ENCODE results near the gene CDC42BPG. TPM values are rescaled to one million over a fixed set of nuclear protein-coding genes. Genes with fewer than 3 reads are reported as not detected.

The CDC42BPG gene
- total and polyA plus RNA-seq, 10 of the 15 experiments (the other 5 are each of a cell fraction or from before 2014, with no cell fraction given), result 0.02 to 1.3 (median 0.09) TPM; not detected in 1

DNA sequence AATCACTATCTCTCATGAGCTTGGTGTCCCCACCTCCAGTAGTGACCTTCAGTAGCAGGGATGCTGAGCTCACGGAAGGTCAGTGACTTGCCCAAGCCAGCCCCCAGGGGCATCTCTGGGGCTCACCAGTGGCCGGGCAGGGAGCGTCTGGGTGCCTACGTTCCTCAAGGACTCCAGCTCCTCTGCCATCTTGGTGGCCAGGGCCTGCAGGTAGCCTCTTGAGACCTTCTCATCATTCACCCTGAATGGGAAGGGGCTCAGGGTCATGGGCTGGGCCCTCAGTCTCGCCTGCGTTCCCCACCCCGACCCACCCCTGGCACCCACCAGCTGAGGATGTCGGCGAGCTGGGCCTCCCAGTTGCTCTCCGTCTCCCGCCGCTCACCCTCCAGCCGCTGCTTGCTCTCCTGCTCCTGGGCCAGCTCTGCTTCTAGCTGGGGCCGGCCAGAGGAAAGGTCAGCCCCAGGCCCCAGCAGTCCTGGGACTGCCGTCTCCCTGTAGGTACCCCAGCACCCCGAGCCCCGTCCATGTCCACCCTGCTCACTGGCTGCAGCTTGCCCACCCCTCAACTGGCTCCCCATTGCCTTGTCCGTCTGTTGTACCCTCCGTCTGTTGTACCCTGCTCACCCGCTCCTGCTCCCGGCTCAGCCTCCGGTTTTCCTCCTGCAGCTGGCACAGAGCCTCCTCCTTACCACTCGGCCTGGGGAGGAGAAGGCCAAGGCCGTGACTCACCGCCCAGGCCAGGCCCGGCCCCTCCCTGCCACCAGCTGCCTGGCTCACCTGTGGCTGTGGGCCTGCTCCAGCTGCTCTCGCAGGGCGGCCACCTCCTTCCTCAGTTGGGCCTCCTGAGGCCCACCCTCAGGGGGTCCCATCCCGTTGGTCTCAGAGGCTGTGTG is 9.5 kb downstream of the CDC42BPG start:
- Histone ChIP-seq H3K4me2 (ENCODE audit: control insufficient read depth, insufficient read depth) (no peak overlapping the region), H3K4me1 (ENCODE audit: control insufficient read depth, insufficient read depth, low read length) (peaks cover 3% of the 10 kb centered on the region; the same call in 1 of the 2 replicates), H3K9me3 (replicated peaks; ENCODE audit: control insufficient read depth, insufficient read depth, low read length) (no peaks in the 10 kb centered on the region), H3K4me3 (no peak overlapping the region), H3K9ac (ENCODE audit: control insufficient read depth, insufficient read depth, low read length) (no peak overlapping the region), H2AFZ (ENCODE audit: control insufficient read depth, low read depth, low read length) (no peak overlapping the region), H3K27ac (ENCODE audit: control insufficient read depth, insufficient read depth) (no peak overlapping the region), H3K27me3 (replicated peaks in 1 of 2; ENCODE audit: control insufficient read depth in 2 of 2, insufficient read depth in 2 of 2, low read length in 1 of 2) (no peaks in the 10 kb centered on the region), H3K36me3 (ENCODE audit: control insufficient read depth in 2 of 2, insufficient read depth in 2 of 2, low read length in 1 of 2) (no peaks in the 10 kb centered on the region), H3K79me2 (ENCODE audit: control insufficient read depth, insufficient read depth, low read length) (no peaks in the 10 kb centered on the region), H4K20me1 (ENCODE audit: control insufficient read depth, insufficient read depth) (no peaks in the 10 kb centered on the region)
- FAIRE-seq, result no peak
- no peak for DNase-seq (ENCODE audit: low read depth, low spot score)
- CTCF ChIA-PET, result interaction anchor here (0.6 kb wide), 1 partner anchor 11 kb away, joined by 3 read pairs; no protein-coding TSS in a partner anchor
- intact Hi-C loops (cut with micrococcal nuclease; ENCODE audit: unreplicated experiment), result no loop called here
- TF ChIP-seq KAT2A (conservative IDR thresholded peaks at IDR 0.05; ENCODE audit: control insufficient read depth, low read depth, low read length) (no peak), MYC (IDR thresholded peaks at IDR 0.05; ENCODE audit: insufficient read depth, insufficient read length, insufficient replicate concordance, low read length, severe bottlenecking) (no peak), SMARCA5 (IDR thresholded peaks at IDR 0.05) (no peak), WRNIP1 (IDR thresholded peaks at IDR 0.05; ENCODE audit: borderline replicate concordance, low read depth, low read length) (no peak), HCFC1 (IDR thresholded peaks at IDR 0.05; ENCODE audit: low read length) (no peak), USF1 (IDR thresholded peaks at IDR 0.05; ENCODE audit: borderline replicate concordance, extremely low read length, insufficient read depth, low read depth, low read length) (no peak), IRF5 (IDR thresholded peaks at IDR 0.05; ENCODE audit: borderline replicate concordance) (no peak), SMAD1 (IDR thresholded peaks at IDR 0.05; ENCODE audit: low read depth, partially characterized antibody) (no peak), SIN3A (IDR thresholded peaks at IDR 0.05; ENCODE audit: low read depth, low read length) (no peak), NR2F1 (conservative IDR thresholded peaks at IDR 0.05) (no peak), ZNF207 (IDR thresholded peaks at IDR 0.05; ENCODE audit: borderline replicate concordance) (no peak), LARP7 (IDR thresholded peaks at IDR 0.05) (no peak)
- SMC1A ChIA-PET (ENCODE audit: uncharacterized antibody, unreplicated experiment), result no interaction called here
- POLR2A ChIA-PET, result no interaction called here
- RAD21 ChIA-PET (ENCODE audit: unreplicated experiment), result interaction anchor here (0.6 to 1.3 kb wide), 3 partner anchors 13 to 440 kb away, joined by 3 to 4 read pairs (median 3); no protein-coding TSS in a partner anchor
- 50% methylated on average over 23 of the region's 29 CpGs for WGBS (ENCODE audit: insufficient coverage, insufficient replicate concordance, low lambda C conversion rate, missing lambda C conversion rate)
- no TSS peak for BruUV-seq (replicated peaks)
- in situ Hi-C loops (cut with MboI), result no loop called here
- no peak for ATAC-seq
